HepG2 (cell line): ENCODE results near the gene FHIT. TPM values are rescaled to one million over a fixed set of nuclear protein-coding genes. Genes with fewer than 3 reads are reported as not detected.

Source experiments
- ATAC-seq: fragments of 200-7000 bp; cut with Tn5 transposase; 3 replicates; pipeline ENCODE4 v1.9.1; 2020; ENCODE audit warnings: mild to moderate bottlenecking, moderate library complexity
- BruUV-seq: library from RNA; stranded (reverse); fragments of 400-500 nt; replicated peaks from 2 replicates; lab custom pipeline; 2021; lab: Mats Ljungman, UMichigan
- CTCF ChIA-PET: fragments of 300-600 bp; formaldehyde crosslinking; extraction: SDS; loops from one replicate; lab custom pipeline; 2021; ENCODE audit warnings: low total read pairs, inconsistent platforms, low intra/inter-chr PET ratio; lab: Yijun Ruan, JAX
- POLR2A ChIA-PET: fragments of 350-600 bp; sonication (Branson Sonifier 250); formaldehyde crosslinking; loops from one replicate; lab custom pipeline; 2020; ENCODE audit warnings: antibody characterized with exemption, inconsistent platforms; lab: Yijun Ruan, JAX
- DNase-seq: peaks from one replicate; pipeline ENCODE4 v3.0.0-alpha.2; 2015; ENCODE audit warnings: low spot score
- FAIRE-seq: peaks from 3 replicates; lab custom pipeline; 2011; peaks lifted over from hg19 to GRCh38; lab: Jason Lieb, UNC
- H2AFZ ChIP-seq: one replicate; pipeline ENCODE4 v1.6.1; 2011; ENCODE audit warnings: low read length, inconsistent platforms
- H3K27ac ChIP-seq: fragments of 300-600 bp; 3 replicates; pipeline ENCODE4 v1.8.0; 2011; ENCODE audit warnings: mixed run types, mild to moderate bottlenecking, mixed read lengths, low read length, inconsistent platforms; ENCODE audit not compliant: insufficient read depth; ENCODE audit errors: extremely low read length
- H3K27me3 ChIP-seq, 2 experiments: fragments of 200-600 bp in 1 of 2; 2 replicates in 1 of 2; 3 replicates in 1 of 2; pipeline versions ENCODE4 v1.6.0 to v1.8.0; 2011; ENCODE audit warnings: low read length in 2 of 2, mild to moderate bottlenecking in 2 of 2, moderate library complexity in 2 of 2, inconsistent platforms in 1 of 2; ENCODE audit not compliant: insufficient read depth in 2 of 2, control insufficient read depth in 1 of 2
- H3K36me3 ChIP-seq, 2 experiments: fragments of 200-600 bp in 1 of 2; replicated peaks in 1 of 2; 2 replicates in 1 of 2; 3 replicates in 1 of 2; pipeline versions ENCODE4 v1.5.1 to v1.8.0; 2011; ENCODE audit warnings: low read length in 2 of 2, inconsistent platforms in 1 of 2; ENCODE audit not compliant: insufficient read depth in 2 of 2, control insufficient read depth in 1 of 2
- H3K4me1 ChIP-seq: 2 replicates; pipeline ENCODE4 v1.5.1; 2012; ENCODE audit warnings: low read length, inconsistent platforms; ENCODE audit not compliant: insufficient read depth
- H3K4me2 ChIP-seq: 2 replicates; pipeline ENCODE4 v1.6.0; 2011; ENCODE audit warnings: low read depth, low read length, inconsistent platforms
- H3K4me3 ChIP-seq, 3 experiments: fragments of 200-600 bp in 1 of 3; sonication (generic), shearing (Covaris generic) in 1 of 3; replicated peaks in 1 of 3; 2 replicates each; pipeline ENCODE4 v1.5.1; 2011 to 2016; ENCODE audit warnings: low read length in 3 of 3, inconsistent platforms in 2 of 3, low read depth in 2 of 3, mild to moderate bottlenecking in 2 of 3, control low read depth in 1 of 3, mixed read lengths in 1 of 3; ENCODE audit not compliant: insufficient read depth in 1 of 3
- H3K79me2 ChIP-seq: one replicate; pipeline ENCODE4 v1.6.1; 2011; ENCODE audit warnings: low read length, inconsistent platforms; ENCODE audit not compliant: insufficient read depth
- H3K9ac ChIP-seq: 2 replicates; pipeline ENCODE4 v1.6.0; 2011; ENCODE audit warnings: mild to moderate bottlenecking, low read depth, low read length, inconsistent platforms; ENCODE audit not compliant: insufficient read depth
- H3K9me3 ChIP-seq: 2 replicates; pipeline ENCODE4 v1.5.1; 2012; ENCODE audit warnings: mild to moderate bottlenecking, low read length
- H4K20me1 ChIP-seq: 2 replicates; pipeline ENCODE4 v1.6.0; 2011; ENCODE audit warnings: inconsistent platforms, mild to moderate bottlenecking, low read length, moderate library complexity; ENCODE audit not compliant: insufficient read depth
- CEBPG ChIP-seq: IDR thresholded peaks from 2 replicates; pipeline ENCODE4 v1.6.1; 2016
- GATA4 ChIP-seq: sonication (generic); IDR thresholded peaks from 2 replicates; pipeline ENCODE4 v1.6.1; 2016; ENCODE audit warnings: antibody characterized with exemption, low read depth, borderline replicate concordance
- HNF4A ChIP-seq: sonication (generic); formaldehyde crosslinking; IDR thresholded peaks from 2 replicates; pipeline ENCODE4 v1.4.0; 2020; ENCODE audit warnings: missing genetic modification reagents
- IRF9 ChIP-seq: sonication (generic); formaldehyde crosslinking; IDR thresholded peaks from 2 replicates; pipeline ENCODE4 v1.8.0; 2022; ENCODE audit warnings: missing genetic modification reagents, mild to moderate bottlenecking, borderline replicate concordance
- KDM5A ChIP-seq: fragments of 200-600 bp; sonication (generic); IDR thresholded peaks from 2 replicates; pipeline ENCODE4 v1.7.0; 2018; ENCODE audit warnings: antibody characterized with exemption, mild to moderate bottlenecking, low read length, borderline replicate concordance
- MAX ChIP-seq: IDR thresholded peaks from 2 replicates; pipeline ENCODE4 v1.6.1; 2012; ENCODE audit warnings: inconsistent platforms
- MIER2 ChIP-seq: IDR thresholded peaks from 2 replicates; pipeline ENCODE4 v1.6.1; 2016; ENCODE audit warnings: missing biosample characterization, missing genetic modification reagents
- NFKBIZ ChIP-seq: IDR thresholded peaks from 2 replicates; pipeline ENCODE4 v1.6.1; 2018; ENCODE audit warnings: missing genetic modification reagents, missing compliant biosample characterization
- PHF21A ChIP-seq: sonication (generic); formaldehyde crosslinking; IDR thresholded peaks from 2 replicates; pipeline ENCODE4 v1.5.0; 2020; ENCODE audit warnings: mild to moderate bottlenecking, missing genetic modification reagents
- PHF5A ChIP-seq: IDR thresholded peaks from one replicate; pipeline ENCODE4 v1.6.1; 2018; ENCODE audit warnings: low read depth, missing genetic modification reagents; ENCODE audit not compliant: unreplicated experiment
- RBAK ChIP-seq: sonication (generic); formaldehyde crosslinking; IDR thresholded peaks from 2 replicates; pipeline ENCODE4 v1.5.1; 2020; ENCODE audit warnings: mild to moderate bottlenecking, missing genetic modification reagents
- TAF1 ChIP-seq: sonication (generic); formaldehyde crosslinking; IDR thresholded peaks from 2 replicates; pipeline ENCODE4 v1.4.0; 2020; ENCODE audit warnings: missing genetic modification reagents
- ZNF260 ChIP-seq: sonication (generic); formaldehyde crosslinking; IDR thresholded peaks from 2 replicates; pipeline ENCODE4 v1.4.0; 2020; ENCODE audit warnings: missing genetic modification reagents, low read depth, mild to moderate bottlenecking, borderline replicate concordance
- ZNF431 ChIP-seq: sonication (generic); formaldehyde crosslinking; IDR thresholded peaks from 2 replicates; pipeline ENCODE4 v1.9.0; 2022; ENCODE audit warnings: missing genetic modification reagents, low read depth, mild to moderate bottlenecking, borderline replicate concordance
- ZNF510 ChIP-seq: sonication (generic); formaldehyde crosslinking; IDR thresholded peaks from 2 replicates; pipeline ENCODE4 v1.4.0; 2020; ENCODE audit warnings: low read depth, mild to moderate bottlenecking, missing genetic modification reagents
- ZNF547 ChIP-seq: sonication (generic); formaldehyde crosslinking; IDR thresholded peaks from 2 replicates; pipeline ENCODE4 v1.5.1; 2020; ENCODE audit warnings: mild to moderate bottlenecking, missing genetic modification reagents
- ZNF557 ChIP-seq: sonication (generic); formaldehyde crosslinking; IDR thresholded peaks from 2 replicates; pipeline ENCODE4 v1.4.0; 2020; ENCODE audit warnings: missing genetic modification reagents
- ZNF567 ChIP-seq: sonication (generic); formaldehyde crosslinking; IDR thresholded peaks from 2 replicates; pipeline ENCODE4 v1.8.1; 2023; ENCODE audit warnings: mild to moderate bottlenecking, missing genetic modification reagents, borderline replicate concordance
- ZNF577 ChIP-seq: sonication (generic); formaldehyde crosslinking; IDR thresholded peaks from 2 replicates; pipeline ENCODE4 v1.4.0; 2020; ENCODE audit warnings: mild to moderate bottlenecking, low read depth, missing genetic modification reagents, borderline replicate concordance
- WGBS: methylation state at CpG from one replicate; pipeline ENCODE4 v1.1.6; 2017; ENCODE audit warnings: low lambda C conversion rate; 5-methylcytosine and 5-hydroxymethylcytosine counted together
- in situ Hi-C: cut with HindIII; loops from 2 replicates; pipeline ENCODE4 v1.10.0; 2017; ENCODE audit warnings: low pct_unique_long_range_greater_than_20kb; ENCODE audit not compliant: extremely low pct_ligation_motif_present
- intact Hi-C: fragments of 100-400 bp; cut with micrococcal nuclease; formaldehyde crosslinking; loops from one replicate; pipeline ENCODE4 v1.10.0; 2022; ENCODE audit not compliant: unreplicated experiment
- polyA plus RNA-seq, 8 experiments: library from polyadenylated mRNA; depleted of rRNA in 3 of 8; stranded (reverse) in 7 of 8; unstranded in 1 of 8; fragments of >200 nt; fragmentation: Illumina TruSeq in 4 of 8; extraction: Trizol in 4 of 8; gene quantifications; 2 replicates each; pipeline versions ENCODE4 v1.2.1 to v1.2.3, GENCODE V29; 2011 to 2016; ENCODE audit warnings: low read depth in 4 of 8, missing spikeins in 1 of 8, mixed read lengths in 1 of 8; ENCODE audit not compliant: insufficient read depth in 1 of 8
- total RNA-seq, 5 experiments: library from RNA; depleted of rRNA; stranded (reverse); fragments of >200 nt; fragmentation: Illumina TruSeq; extraction: Trizol; gene quantifications; 2 replicates each; pipeline ENCODE4 v1.2.3, GENCODE V29; 2016; ENCODE audit warnings: low read depth in 1 of 5
- TF ChIP-seq, protein P1 (sequence below): sonication (generic); formaldehyde crosslinking; IDR thresholded peaks from 2 replicates; pipeline ENCODE4 v1.4.0; 2020; ENCODE audit warnings: mild to moderate bottlenecking, missing genetic modification reagents, borderline replicate concordance

FHIT gene
- total and polyA plus RNA-seq, 2 of the 13 experiments (the other 11 are each of a cell fraction or from before 2014, with no cell fraction given): 4.0 to 4.6 TPM

- intact Hi-C loops (no loop called here), in situ Hi-C loops (no loop called here)
Measured at GRCh38 chr3:60187343-60187742, 1063.9 kb downstream of the FHIT start.

More at GRCh38 chr3:60187343-60187742, 1063.9 kb downstream of the FHIT start:
- H3K27me3 ChIP-seq: no peaks in the 10 kb centered on the region
- DNase-seq (no peak), FAIRE-seq (no peak), ATAC-seq (no peak)
- no peak overlapping the region for H3K4me3 ChIP-seq
- no TSS peak for BruUV-seq
- H3K27ac ChIP-seq: no peak overlapping the region
- H3K4me2 ChIP-seq: no peak overlapping the region
- POLR2A ChIA-PET: no interaction called here
- no peaks in the 10 kb centered on the region for H4K20me1 ChIP-seq
- no peaks in the 10 kb centered on the region for H3K9me3 ChIP-seq
- H3K79me2 ChIP-seq: no peaks in the 10 kb centered on the region
- H3K9ac ChIP-seq: no peak overlapping the region
- H3K4me1 ChIP-seq: no peaks in the 10 kb centered on the region
- H2AFZ ChIP-seq: no peak overlapping the region
- no peaks in the 10 kb centered on the region for H3K36me3 ChIP-seq
- CTCF ChIA-PET: no interaction called here
- WGBS: 11% methylated on average over 4 of the region's 4 CpGs
- TF ChIP-seq CEBPG (CRISPR knock-in tag) (no peak), ZNF547 (no peak), ZNF577 (CRISPR knock-in tag) (no peak), RBAK (CRISPR knock-in tag) (no peak), KDM5A (no peak), ZNF567 (CRISPR knock-in tag) (no peak), ZNF510 (CRISPR knock-in tag) (no peak), MAX (no peak), ZNF260 (CRISPR knock-in tag) (no peak), IRF9 (CRISPR knock-in tag) (no peak), ZNF557 (CRISPR knock-in tag) (no peak), GATA4 (no peak), PHF5A (CRISPR knock-in tag) (no peak), HNF4A (CRISPR knock-in tag) (no peak), MIER2 (CRISPR knock-in tag) (no peak), TAF1 (CRISPR knock-in tag) (no peak), NFKBIZ (CRISPR knock-in tag) (no peak), ZNF431 (CRISPR knock-in tag) (no peak), PHF21A (CRISPR knock-in tag) (no peak)
- TF ChIP-seq, protein P1, sequence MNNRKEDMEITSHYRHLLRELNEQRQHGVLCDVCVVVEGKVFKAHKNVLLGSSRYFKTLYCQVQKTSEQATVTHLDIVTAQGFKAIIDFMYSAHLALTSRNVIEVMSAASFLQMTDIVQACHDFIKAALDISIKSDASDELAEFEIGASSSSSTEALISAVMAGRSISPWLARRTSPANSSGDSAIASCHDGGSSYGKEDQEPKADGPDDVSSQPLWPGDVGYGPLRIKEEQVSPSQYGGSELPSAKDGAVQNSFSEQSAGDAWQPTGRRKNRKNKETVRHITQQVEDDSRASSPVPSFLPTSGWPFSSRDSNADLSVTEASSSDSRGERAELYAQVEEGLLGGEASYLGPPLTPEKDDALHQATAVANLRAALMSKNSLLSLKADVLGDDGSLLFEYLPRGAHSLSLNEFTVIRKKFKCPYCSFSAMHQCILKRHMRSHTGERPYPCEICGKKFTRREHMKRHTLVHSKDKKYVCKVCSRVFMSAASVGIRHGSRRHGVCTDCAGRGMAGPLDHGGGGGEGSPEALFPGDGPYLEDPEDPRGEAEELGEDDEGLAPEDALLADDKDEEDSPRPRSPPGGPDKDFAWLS (CRISPR knock-in tag): no peak
